Measurements from ENCODE around the gene SLC12A9. TPM values are rescaled to one million over a fixed set of nuclear protein-coding genes. Genes with fewer than 3 reads are reported as not detected.

The SLC12A9 gene
- total RNA-seq, 1 experiment from 2014 or later, result 24.6 TPM

DNA sequence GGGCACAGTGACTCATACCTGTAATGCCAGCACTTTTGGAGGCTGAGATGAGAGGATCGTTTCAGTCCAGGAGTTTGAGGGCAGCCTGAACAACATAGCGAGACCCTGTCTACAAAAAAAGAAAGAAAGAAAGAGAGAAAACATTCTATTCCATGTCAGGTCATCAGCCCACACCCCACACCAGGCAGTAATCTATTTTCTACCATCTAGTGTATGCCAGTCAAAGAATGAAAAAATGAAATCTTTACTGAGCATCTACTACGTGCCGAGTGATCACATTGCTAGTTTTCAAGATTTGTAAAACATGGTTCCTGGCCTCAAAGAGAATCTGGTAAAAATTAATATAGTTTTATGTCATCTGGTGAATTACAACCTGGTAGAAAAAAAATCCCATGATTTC is 22.1 kb upstream of the SLC12A9 start:
- POLR2A ChIA-PET, result no interaction called here
- RAD21 ChIA-PET (ENCODE audit: low non-redundant PET in 1 of 2, low total read pairs in 2 of 2, uncharacterized antibody in 2 of 2, unreplicated experiment in 2 of 2), result no interaction called here
- Histone ChIP-seq H3K79me2 (ENCODE audit: insufficient read depth, low read length) (peaks cover 16% of the 10 kb centered on the region), H3K27ac (ENCODE audit: low read depth, low read length) (no peak overlapping the region), H3K36me3 (ENCODE audit: control insufficient read depth in 1 of 2, insufficient read depth in 2 of 2, low read length in 2 of 2) (no peaks in the 10 kb centered on the region), H3K4me2 (ENCODE audit: low read length) (no peak overlapping the region), H3K9me2 (ENCODE audit: insufficient read depth) (no peaks in the 10 kb centered on the region), H4K20me1 (ENCODE audit: insufficient read depth) (no peaks in the 10 kb centered on the region), H3K4me1 (ENCODE audit: control insufficient read depth in 1 of 2, insufficient read depth in 2 of 2, low read length in 2 of 2) (peaks cover 9 to 21% of the 10 kb centered on the region in 2 experiments; a peak in 3 of 4 replicates), H3K9me3 (ENCODE audit: control insufficient read depth in 1 of 2, insufficient read depth in 1 of 2, low read depth in 1 of 2, low read length in 2 of 2) (no peaks in the 10 kb centered on the region), H3K9ac (ENCODE audit: low read length) (no peak overlapping the region), H3K4me3 (replicated peaks in 1 of 2; ENCODE audit: low read depth in 1 of 2, low read length in 2 of 2) (no peak overlapping the region), H3K27me3 (ENCODE audit: insufficient read depth, low read length) (no peaks in the 10 kb centered on the region), H2AFZ (ENCODE audit: low read depth, low read length, poor library complexity, severe bottlenecking) (no peak overlapping the region)
- no TSS peak for BruUV-seq (replicated peaks)
- no peak for ATAC-seq
- CTCF ChIA-PET, result no interaction called here
- DNase-seq (ENCODE audit: low read depth, low spot score), result no peak
- intact Hi-C loops (cut with micrococcal nuclease), result no loop called here
- TF ChIP-seq CBX3 (IDR thresholded peaks at IDR 0.05; ENCODE audit: low read depth), result no peak
- TF ChIP-seq, protein P1, sequence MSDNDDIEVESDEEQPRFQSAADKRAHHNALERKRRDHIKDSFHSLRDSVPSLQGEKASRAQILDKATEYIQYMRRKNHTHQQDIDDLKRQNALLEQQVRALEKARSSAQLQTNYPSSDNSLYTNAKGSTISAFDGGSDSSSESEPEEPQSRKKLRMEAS (IDR thresholded peaks at IDR 0.05), result no peak

DNA sequence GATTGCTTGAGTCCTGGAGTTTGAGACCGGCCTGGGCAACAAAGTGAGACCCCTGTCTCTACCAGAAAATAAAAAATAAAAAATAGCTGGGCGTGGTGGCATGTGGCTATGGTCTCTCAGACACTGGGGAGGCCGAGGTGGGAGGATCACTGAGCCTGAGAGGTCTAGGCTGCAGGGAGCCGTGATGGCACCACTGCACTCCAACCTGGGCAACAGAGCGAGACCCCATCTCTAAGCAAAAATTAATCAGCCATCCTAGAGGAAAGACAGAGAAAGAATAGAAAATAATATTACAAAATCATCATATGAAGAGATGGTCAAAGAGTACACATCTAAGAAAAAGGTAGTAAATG is 20.3 kb upstream of the SLC12A9 start:
- intact Hi-C loops (cut with micrococcal nuclease), result no loop called here
- no peak overlapping the region for H3K4me3 ChIP-seq (replicated peaks in 1 of 2; ENCODE audit: low read depth in 1 of 2, low read length in 2 of 2)
- no peak overlapping the region for H3K4me2 ChIP-seq (ENCODE audit: low read length)
- ATAC-seq (no peak), DNase-seq (ENCODE audit: low read depth, low spot score) (no peak)
- ChIA-PET RAD21 (ENCODE audit: low non-redundant PET in 1 of 2, low total read pairs in 2 of 2, uncharacterized antibody in 2 of 2, unreplicated experiment in 2 of 2) (no interaction called here), CTCF (interaction anchor here (1.3 to 2.6 kb wide), 2 partner anchors 31 to 127 kb away, joined by 4 to 10 read pairs; partner anchors contain the start of gene POP7), POLR2A (interaction anchor here (1.1 kb wide), 1 partner anchor 30 kb away, joined by 3 read pairs; no protein-coding TSS in a partner anchor)
- H3K9me3 ChIP-seq (ENCODE audit: control insufficient read depth in 1 of 2, insufficient read depth in 1 of 2, low read depth in 1 of 2, low read length in 2 of 2), result no peaks in the 10 kb centered on the region
- H3K27me3 ChIP-seq (ENCODE audit: insufficient read depth, low read length), result no peaks in the 10 kb centered on the region
- H4K20me1 ChIP-seq (ENCODE audit: insufficient read depth), result no peaks in the 10 kb centered on the region
- no peak for TF ChIP-seq EGR1 (IDR thresholded peaks at IDR 0.05; ENCODE audit: low read depth)
- H3K79me2 ChIP-seq (ENCODE audit: insufficient read depth, low read length), result no peaks in the 10 kb centered on the region
- H3K27ac ChIP-seq (ENCODE audit: low read depth, low read length), result no peak overlapping the region
- BruUV-seq (replicated peaks), result no TSS peak
- H2AFZ ChIP-seq (ENCODE audit: low read depth, low read length, poor library complexity, severe bottlenecking), result no peak overlapping the region
- H3K36me3 ChIP-seq (ENCODE audit: control insufficient read depth in 1 of 2, insufficient read depth in 2 of 2, low read length in 2 of 2), result no peaks in the 10 kb centered on the region
- H3K4me1 ChIP-seq (ENCODE audit: control insufficient read depth in 1 of 2, insufficient read depth in 2 of 2, low read length in 2 of 2), result peaks cover 10 to 25% of the 10 kb centered on the region in 2 experiments
- no peak overlapping the region for H3K9ac ChIP-seq (ENCODE audit: low read length)
- no peaks in the 10 kb centered on the region for H3K9me2 ChIP-seq (ENCODE audit: insufficient read depth)
